Epithelial cell of esophagus (primary cell): ENCODE measurements around the gene BDH1.

Source experiments
- DNase-seq: peaks from one replicate; pipeline ENCODE4 v3.0.0; 2010; ENCODE audit warnings: low read depth
- H3K4me3 ChIP-seq: 2 replicates; pipeline ENCODE4 v1.5.1; 2011; ENCODE audit warnings: mild to moderate bottlenecking, low read length, control low read depth
- TF ChIP-seq, protein P1 (sequence below): IDR thresholded peaks from 2 replicates; pipeline ENCODE4 v1.5.1; 2011; ENCODE audit warnings: low read depth, mild to moderate bottlenecking, low read length, control low read depth, inconsistent platforms; ENCODE audit not compliant: insufficient read depth; ENCODE audit errors: missing control alignments

BDH1 gene

DNA sequence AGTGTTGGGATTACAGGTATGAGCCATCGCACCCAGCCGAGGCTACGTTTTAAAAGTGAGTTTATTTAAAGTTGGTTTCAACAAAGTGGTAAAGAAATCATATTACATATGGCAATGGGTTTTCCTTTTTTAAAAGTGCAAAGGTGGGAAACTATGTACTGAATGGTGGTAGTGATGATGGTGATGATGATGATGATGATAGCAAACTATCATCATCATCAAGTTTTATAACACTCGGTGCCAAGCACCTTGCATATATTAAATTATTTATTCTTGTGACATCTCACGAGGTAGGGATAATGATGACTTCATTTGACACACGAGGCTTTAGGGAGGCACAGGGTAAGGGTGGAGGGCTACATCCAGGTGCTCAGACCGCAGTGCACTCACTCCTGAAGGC, 64.3 kb downstream of the BDH1 start:
- no peak for DNase-seq

DNA sequence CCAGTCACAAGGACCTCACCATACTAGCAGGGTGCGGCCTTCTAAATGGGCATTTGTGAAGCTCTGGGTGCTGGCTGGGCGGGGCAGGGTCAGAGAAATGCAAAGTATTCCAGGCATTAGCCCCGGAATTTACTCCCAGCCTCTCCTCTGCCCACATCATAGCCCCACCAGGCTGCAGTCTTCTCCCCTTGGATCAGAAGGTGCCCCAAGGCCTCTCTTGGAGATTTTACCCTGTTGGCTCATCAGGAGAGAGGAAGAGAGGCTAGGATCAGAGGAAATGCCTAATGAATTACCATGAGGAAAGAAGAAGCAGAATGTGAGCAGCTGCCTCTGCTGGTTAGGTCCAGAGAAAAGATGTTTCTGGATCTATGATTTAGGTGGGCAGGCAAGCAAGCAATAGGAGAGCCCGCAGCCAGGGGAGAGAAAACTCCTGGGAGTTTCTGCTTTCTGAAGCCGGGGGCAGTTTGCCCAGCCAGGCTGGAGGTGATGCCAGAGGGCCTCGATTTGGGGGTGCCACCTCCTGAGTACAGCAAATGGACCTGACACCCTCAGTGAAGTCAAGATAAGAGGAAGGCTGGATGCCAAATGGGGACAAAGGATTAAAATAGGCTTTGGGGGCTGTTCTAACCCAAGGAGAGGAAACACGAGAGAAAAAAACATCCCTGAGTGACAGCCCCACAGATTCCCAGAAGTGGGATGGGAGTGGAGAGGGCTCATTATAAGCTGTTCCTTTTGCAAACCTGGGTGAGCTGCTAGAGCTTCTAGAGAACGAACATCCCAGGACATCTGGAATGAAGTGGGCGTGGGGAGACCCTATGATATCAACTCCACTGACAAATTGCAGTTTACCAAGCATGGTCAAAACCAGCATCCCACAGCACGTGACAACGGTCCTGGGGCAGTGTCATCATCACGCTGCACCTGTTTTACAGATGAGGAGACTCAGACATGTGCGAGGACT, 65.4 kb downstream of the BDH1 start:
- H3K4me3 ChIP-seq, result no peak overlapping the region
- TF ChIP-seq, protein P1, sequence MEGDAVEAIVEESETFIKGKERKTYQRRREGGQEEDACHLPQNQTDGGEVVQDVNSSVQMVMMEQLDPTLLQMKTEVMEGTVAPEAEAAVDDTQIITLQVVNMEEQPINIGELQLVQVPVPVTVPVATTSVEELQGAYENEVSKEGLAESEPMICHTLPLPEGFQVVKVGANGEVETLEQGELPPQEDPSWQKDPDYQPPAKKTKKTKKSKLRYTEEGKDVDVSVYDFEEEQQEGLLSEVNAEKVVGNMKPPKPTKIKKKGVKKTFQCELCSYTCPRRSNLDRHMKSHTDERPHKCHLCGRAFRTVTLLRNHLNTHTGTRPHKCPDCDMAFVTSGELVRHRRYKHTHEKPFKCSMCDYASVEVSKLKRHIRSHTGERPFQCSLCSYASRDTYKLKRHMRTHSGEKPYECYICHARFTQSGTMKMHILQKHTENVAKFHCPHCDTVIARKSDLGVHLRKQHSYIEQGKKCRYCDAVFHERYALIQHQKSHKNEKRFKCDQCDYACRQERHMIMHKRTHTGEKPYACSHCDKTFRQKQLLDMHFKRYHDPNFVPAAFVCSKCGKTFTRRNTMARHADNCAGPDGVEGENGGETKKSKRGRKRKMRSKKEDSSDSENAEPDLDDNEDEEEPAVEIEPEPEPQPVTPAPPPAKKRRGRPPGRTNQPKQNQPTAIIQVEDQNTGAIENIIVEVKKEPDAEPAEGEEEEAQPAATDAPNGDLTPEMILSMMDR, result no peak
- DNase-seq, result peak; percentile 69

More for the DNA sequence above, 64.3 kb downstream of the BDH1 start:
- no peak overlapping the region for H3K4me3 ChIP-seq
- TF ChIP-seq, protein P1, result no peak

DNA sequence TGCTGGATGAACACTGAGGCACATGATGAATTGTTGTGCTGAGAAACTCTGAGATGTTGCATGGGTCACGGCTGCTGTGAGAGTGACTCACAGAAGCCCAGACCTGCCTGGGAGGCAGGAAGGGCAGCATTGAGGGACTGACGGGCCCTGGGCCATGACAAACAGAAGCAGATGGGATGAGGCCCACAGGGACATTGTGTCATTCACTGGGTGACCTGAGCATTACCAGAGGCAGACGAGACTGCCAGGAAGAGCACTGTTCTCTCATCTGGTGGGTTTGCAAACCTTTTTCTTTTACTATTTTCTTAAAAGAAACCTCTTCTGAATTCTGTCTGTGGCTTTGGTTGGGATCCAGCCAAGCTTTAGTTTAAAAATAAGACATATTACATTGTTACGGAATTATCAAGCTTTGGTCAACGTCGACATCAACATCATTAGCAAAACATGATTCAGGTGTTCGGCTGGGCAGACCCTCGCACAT, 67.8 kb downstream of the BDH1 start:
- DNase-seq, result peak; percentile 94
- TF ChIP-seq, protein P1, result no peak
- H3K4me3 ChIP-seq, result no peak overlapping the region

DNA sequence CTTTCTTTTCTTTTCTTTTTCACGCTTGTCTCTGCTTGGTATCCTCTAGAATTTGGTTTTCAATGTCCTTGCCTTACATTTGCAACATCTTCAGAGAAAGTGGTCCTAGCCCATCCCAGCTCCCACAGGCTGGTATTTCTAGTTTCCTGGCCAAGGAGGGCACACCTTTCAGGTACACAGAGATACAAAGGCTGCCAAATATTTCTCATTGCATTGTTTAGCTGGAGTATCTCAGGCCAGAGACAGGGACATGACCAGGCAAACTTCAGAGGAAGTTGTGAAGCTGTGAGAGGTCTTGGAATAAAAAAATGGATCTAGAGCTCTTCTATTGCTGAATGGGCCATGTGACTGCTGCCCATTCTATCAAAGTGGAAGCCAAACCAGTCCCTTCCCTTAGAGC, 68.9 kb downstream of the BDH1 start:
- no peak overlapping the region for H3K4me3 ChIP-seq
- TF ChIP-seq, protein P1, result no peak
- DNase-seq, result peak; percentile 59

DNA sequence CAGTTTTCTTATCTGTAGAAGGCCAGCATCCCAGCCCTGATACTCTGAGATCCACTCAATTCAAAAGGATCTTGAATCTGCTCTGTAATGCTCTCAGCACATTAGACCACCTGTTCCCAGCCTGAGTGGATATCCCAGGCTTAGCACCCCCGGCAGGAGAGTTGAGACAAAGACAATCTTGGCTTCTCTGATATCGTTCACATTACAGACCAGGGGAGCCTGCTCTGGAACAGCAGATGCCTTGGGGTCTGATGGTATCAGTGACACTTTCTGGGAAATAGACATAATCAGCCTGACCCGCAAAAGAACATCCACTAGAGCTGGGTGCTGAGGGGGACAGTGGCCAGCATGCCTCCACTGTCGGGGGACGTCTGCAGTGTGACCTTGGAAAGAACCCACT, 70.6 kb downstream of the BDH1 start:
- H3K4me3 ChIP-seq, result no peak overlapping the region
- TF ChIP-seq, protein P1, result no peak
- DNase-seq, result no peak

DNA sequence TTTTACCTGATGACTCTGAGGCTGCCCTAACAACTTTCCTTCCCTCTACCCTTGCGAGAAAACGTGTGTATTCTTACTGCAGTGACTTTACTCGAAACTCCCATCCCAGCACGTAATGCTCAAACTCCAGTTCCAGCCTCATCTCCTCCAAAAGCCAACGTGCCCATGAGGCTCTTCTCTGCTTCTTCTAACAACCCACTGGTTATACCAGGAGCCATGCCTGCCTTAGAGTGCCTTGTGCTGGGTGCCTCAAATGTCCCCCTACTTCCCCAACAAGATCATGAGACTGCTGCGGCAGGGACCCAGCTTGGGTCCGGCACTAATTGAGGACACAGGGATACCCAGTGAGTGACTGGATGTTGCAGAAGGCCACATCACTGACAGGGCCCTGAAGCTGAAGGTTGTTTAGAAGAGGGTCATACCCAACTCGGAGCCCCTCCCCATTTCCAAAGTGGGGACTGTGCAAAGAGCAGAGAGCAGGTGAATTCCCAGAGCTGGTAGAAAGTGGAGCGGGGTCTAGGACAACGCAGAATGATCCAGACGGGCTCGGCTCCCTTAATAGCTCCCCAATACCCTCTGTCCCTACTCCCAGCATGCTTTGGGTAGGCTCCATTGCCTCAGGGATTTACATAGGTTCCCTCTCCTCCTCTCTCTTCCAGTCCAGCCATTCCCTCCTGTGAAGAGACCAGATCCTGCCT, 71.4 kb downstream of the BDH1 start:
- DNase-seq, result no peak
- H3K4me3 ChIP-seq, result no peak overlapping the region
- TF ChIP-seq, protein P1, result no peak
